Measurements from ENCODE around the gene ZNF343. TPM values are rescaled to one million over a fixed set of nuclear protein-coding genes. Genes with fewer than 3 reads are reported as not detected.
A peak's percentile ranks its signal among the peaks of the same experiment; 100 is the strongest.

ZNF343 gene
- total RNA-seq, 1 experiment from 2014 or later: 3.4 TPM

DNA sequence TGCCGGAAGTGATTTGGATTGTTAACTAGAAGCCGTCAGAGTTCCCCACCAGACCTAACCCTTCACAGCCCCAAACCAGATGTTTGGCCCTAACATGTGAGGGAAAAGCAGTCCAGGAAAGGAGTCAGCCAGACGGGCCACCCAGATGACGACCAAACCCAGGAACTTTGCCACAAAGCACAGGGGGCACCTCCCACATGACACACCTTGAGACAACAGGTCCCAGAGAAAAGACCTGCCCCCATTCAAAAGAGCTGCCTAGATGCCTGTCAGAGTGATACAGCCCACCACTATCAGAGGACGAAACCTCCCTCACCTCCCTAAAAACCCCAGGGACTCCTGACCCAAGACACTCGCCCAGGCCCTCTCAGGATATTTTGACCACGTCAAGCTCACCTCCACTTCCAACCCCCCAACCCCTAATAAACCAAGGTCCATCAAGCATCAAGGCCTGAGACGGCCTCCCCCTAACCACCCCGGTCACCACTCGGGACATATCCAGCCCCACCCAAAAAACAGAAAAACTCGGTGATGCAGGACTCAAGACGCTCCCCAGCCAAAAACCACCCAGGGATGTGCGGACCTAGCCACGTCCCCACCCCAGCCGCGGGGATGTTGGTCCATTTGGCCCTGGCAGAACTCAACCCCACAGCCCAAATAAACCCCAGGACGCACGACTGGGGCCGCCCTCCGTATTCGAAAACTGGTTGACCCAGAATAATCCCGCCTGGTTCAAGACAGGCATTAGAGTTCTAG lies 662 bp downstream of the ZNF343 start:
- WGBS (ENCODE audit: extremely low coverage, insufficient read length, low lambda C conversion rate): no CpG with 5 or more reads among the region's 22 CpGs

More for the DNA sequence above, 662 bp downstream of the ZNF343 start:
- Histone ChIP-seq H3K9ac (ENCODE audit: extremely low read depth, insufficient read length, low read length) (no peak overlapping the region), H2BK20ac (ENCODE audit: low read depth, low read length, poor library complexity, severe bottlenecking) (no peak overlapping the region), H3T11ph (ENCODE audit: low read length) (no peak overlapping the region), H3K4me1 (ENCODE audit: insufficient read depth, low read length) (no peaks in the 10 kb centered on the region), H3K27me3 (ENCODE audit: insufficient read depth, low read length) (peaks cover 37% of the 10 kb centered on the region), H3K79me2 (ENCODE audit: insufficient read depth, low read length) (no peaks in the 10 kb centered on the region), H3K23me2 (ENCODE audit: insufficient read length, low read depth, low read length, poor library complexity, severe bottlenecking) (peaks cover 12% of the 10 kb centered on the region), H2BK5ac (ENCODE audit: insufficient read length, low read length) (no peak overlapping the region), H3K4ac (ENCODE audit: low read depth, low read length) (no peak overlapping the region), H2BK12ac (ENCODE audit: insufficient read length, low read depth, low read length) (no peak overlapping the region), H4K20me1 (ENCODE audit: control insufficient read depth, insufficient read depth, insufficient read length) (no peaks in the 10 kb centered on the region), H3K9me3 (ENCODE audit: control insufficient read depth, low read depth, low read length) (no peaks in the 10 kb centered on the region), H4K8ac (replicated peaks; ENCODE audit: insufficient read length, low read depth, low read length) (no peak overlapping the region), H2BK120ac (ENCODE audit: low read depth, low read length, poor library complexity, severe bottlenecking) (no peak overlapping the region), H2AK5ac (ENCODE audit: insufficient read length, low read length) (no peak overlapping the region), H3K27ac (ENCODE audit: insufficient read length, low read depth, low read length) (no peak overlapping the region), H3K56ac (ENCODE audit: insufficient read length, low read depth, low read length) (no peak overlapping the region), H3K79me1 (ENCODE audit: insufficient read depth, low read depth, low read length, poor library complexity, severe bottlenecking) (no peaks in the 10 kb centered on the region), H2AFZ (ENCODE audit: low read length) (no peak overlapping the region), H3K18ac (ENCODE audit: insufficient read length, low read depth, low read length) (no peak overlapping the region), H2BK15ac (ENCODE audit: low read depth, low read length) (no peak overlapping the region), H3K4me2 (ENCODE audit: insufficient read depth, insufficient read length, low read length) (peak overlapping the region; percentile 78), H3K14ac (ENCODE audit: insufficient read depth, low read length) (no peak overlapping the region; the same call in 1 of the 2 replicates), H4K5ac (ENCODE audit: insufficient read length, low read depth, low read length) (no peak overlapping the region), H3K23ac (ENCODE audit: insufficient read length, low read depth, low read length) (no peak overlapping the region), H4K91ac (ENCODE audit: insufficient read length, low read depth, low read length) (no peak overlapping the region)
- H3K36me3 Mint-ChIP-seq (ENCODE audit: insufficient read depth in 1 of 3, low read depth in 3 of 3): no peaks in the 10 kb centered on the region
- peaks cover 0 to 7% of the 10 kb centered on the region in 2 experiments; a peak in 1 of 5 replicates for H3K9me3 Mint-ChIP-seq
- peaks cover 60% of the 10 kb centered on the region for H3K27me3 Mint-ChIP-seq (ENCODE audit: low read depth)
- H3K4me3 Mint-ChIP-seq: peak overlapping the region; percentile 95 to 99
- peaks cover 11 to 13% of the 10 kb centered on the region in 2 experiments for H3K4me1 Mint-ChIP-seq
- no peak overlapping the region for H3K27ac Mint-ChIP-seq
- no peak for DNase-seq
- TF ChIP-seq, protein P1, sequence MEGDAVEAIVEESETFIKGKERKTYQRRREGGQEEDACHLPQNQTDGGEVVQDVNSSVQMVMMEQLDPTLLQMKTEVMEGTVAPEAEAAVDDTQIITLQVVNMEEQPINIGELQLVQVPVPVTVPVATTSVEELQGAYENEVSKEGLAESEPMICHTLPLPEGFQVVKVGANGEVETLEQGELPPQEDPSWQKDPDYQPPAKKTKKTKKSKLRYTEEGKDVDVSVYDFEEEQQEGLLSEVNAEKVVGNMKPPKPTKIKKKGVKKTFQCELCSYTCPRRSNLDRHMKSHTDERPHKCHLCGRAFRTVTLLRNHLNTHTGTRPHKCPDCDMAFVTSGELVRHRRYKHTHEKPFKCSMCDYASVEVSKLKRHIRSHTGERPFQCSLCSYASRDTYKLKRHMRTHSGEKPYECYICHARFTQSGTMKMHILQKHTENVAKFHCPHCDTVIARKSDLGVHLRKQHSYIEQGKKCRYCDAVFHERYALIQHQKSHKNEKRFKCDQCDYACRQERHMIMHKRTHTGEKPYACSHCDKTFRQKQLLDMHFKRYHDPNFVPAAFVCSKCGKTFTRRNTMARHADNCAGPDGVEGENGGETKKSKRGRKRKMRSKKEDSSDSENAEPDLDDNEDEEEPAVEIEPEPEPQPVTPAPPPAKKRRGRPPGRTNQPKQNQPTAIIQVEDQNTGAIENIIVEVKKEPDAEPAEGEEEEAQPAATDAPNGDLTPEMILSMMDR (conservative IDR thresholded peaks at IDR 0.05): no peak
